IPS DF 6.9 (cell line): ENCODE measurements around the gene POTEB2.
"Not testable (repeated sequence)": the region's sequence is repeated elsewhere in the genome, so short reads cannot be mapped to it uniquely, and the experiment has no call there.

ENCODE experiments used
- DNase-seq: peaks from one replicate; pipeline ENCODE4 v3.0.0-alpha.2; 2013; ENCODE audit warnings: low read depth, low spot score
- H3K27ac ChIP-seq: one replicate; pipeline ENCODE4 v1.5.1; 2013; ENCODE audit warnings: low read length, control low read depth
- H3K27me3 ChIP-seq: 2 replicates; pipeline ENCODE4 v1.6.1; 2013; ENCODE audit warnings: mild to moderate bottlenecking, low read length; ENCODE audit not compliant: control insufficient read depth, insufficient read depth
- H3K36me3 ChIP-seq: 2 replicates; pipeline ENCODE4 v1.6.1; 2013; ENCODE audit warnings: low read length; ENCODE audit not compliant: control insufficient read depth, insufficient read depth
- H3K4me1 ChIP-seq: 2 replicates; pipeline ENCODE4 v1.6.1; 2013; ENCODE audit warnings: low read length; ENCODE audit not compliant: control insufficient read depth, insufficient read depth
- H3K4me3 ChIP-seq: 2 replicates; pipeline ENCODE4 v1.5.1; 2013; ENCODE audit warnings: mild to moderate bottlenecking, low read length
- H3K9me3 ChIP-seq: 2 replicates; pipeline ENCODE4 v1.6.1; 2013; ENCODE audit warnings: low read length, inconsistent platforms; ENCODE audit not compliant: control insufficient read depth, insufficient read depth
- WGBS: extraction: QIAGEN DNeasy Blood & Tissue Kit; methylation state at CpG from one replicate; pipeline ENCODE4 v1.1.7; 2013; ENCODE audit warnings: mixed read lengths, missing lambda C conversion rate; ENCODE audit not compliant: insufficient read length, insufficient coverage; 5-methylcytosine and 5-hydroxymethylcytosine counted together

POTEB2 gene

DNA sequence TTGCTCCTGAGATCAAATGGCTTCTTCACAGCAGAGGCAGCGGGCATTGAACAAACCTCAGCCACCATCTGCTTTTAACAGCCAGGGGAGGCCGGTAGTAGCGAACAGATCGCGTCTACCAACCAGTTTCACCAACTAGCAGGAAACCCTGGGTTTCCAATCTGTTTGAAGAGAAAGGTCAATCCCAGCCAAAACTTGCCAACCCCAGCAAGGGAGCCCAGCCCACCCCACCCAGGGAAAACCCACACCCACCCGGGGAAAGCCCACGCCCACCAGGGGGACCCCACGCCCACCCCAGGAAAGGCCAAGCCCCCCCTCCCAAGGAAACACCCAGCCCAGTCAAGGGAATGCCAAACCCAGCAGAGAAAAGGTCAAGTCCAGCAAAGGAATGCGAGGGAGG, at the start of gene POTEB2:
Gene POTEB2, minus strand, starts transcription at position 101 of the 400 bp plus-strand sequence. Its CDS starts 33 bp downstream, at position 68.
- H3K27me3 ChIP-seq, DNase-seq, H3K36me3 ChIP-seq, H3K27ac ChIP-seq, H3K4me3 ChIP-seq, H3K9me3 ChIP-seq, H3K4me1 ChIP-seq: not testable (repeated sequence)
- no CpG with 5 or more reads among the region's 9 CpGs for WGBS

DNA sequence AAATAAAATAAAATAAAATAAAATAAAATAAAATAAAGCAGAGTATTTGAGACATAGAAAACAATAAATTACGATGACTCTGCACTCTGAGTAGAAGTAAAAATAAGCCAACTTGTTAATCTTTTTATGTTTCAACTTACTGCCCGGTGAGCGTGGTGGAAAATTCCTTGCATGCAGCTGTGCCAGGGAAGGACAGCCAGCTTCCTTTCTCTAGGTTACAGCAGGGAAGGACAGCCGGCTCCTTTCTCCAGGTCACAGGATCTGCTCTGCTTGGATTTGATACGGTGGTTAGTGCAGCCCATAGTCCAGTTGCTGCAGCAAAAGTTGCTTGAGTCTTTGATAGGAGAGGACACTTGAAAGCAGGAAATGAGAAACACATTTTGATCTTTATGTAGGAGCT, 13.8 kb upstream of the POTEB2 start:
- H3K4me3 ChIP-seq, H3K36me3 ChIP-seq, DNase-seq, H3K4me1 ChIP-seq, H3K9me3 ChIP-seq, H3K27ac ChIP-seq, H3K27me3 ChIP-seq: not testable (repeated sequence)
- WGBS: no CpG with 5 or more reads among the region's 5 CpGs

DNA sequence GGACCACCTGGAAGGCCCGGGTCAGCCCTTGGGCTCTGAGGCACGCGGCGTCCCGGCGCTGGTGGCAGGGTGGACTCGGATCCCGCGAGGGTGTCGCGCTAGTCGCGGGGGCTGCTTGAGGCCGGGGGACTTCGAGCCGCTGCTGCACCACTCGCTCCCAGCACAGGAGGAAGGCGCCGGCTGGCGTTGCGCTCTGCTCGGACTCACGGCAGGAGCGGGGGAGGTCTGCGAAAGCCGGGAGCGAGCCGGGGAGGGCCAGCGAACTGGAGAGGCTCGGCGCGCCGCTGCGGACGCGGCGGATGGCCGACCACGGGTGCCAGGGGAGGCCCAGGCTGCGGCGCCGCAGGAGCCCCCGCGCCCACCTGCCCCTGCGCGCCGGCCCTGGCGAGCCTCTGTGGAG, 12.3 kb upstream of the POTEB2 start:
- not testable (repeated sequence) for H3K4me3 ChIP-seq, H3K27ac ChIP-seq, DNase-seq, H3K27me3 ChIP-seq, H3K36me3 ChIP-seq, H3K9me3 ChIP-seq, H3K4me1 ChIP-seq
- WGBS: no CpG with 5 or more reads among the region's 48 CpGs

DNA sequence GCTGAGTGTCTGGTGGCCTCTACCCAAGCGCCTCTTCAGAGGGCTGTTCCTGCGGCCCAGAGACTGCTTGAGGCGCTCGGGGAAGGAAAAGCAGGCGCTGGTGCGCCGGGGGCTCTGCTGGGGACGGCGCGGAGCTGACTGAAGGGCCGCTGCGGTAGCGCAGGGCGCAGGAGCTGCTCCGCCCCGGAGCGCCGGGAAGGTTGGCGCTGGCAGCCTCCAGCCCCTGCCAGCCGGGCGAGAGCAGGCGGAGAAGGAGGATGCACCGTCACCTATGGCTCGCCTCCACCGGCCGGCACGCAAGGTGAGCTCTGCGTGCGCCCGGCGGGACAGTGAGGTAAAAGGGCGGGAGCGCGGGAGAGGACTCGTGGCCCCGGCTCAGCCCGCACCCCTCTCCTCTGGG, 11.7 kb upstream of the POTEB2 start:
- DNase-seq, H3K4me1 ChIP-seq, H3K27me3 ChIP-seq, H3K36me3 ChIP-seq, H3K27ac ChIP-seq, H3K9me3 ChIP-seq, H3K4me3 ChIP-seq: not testable (repeated sequence)
- WGBS: no CpG with 5 or more reads among the region's 37 CpGs
